Renal pelvis (tissue), 4 donors: ENCODE data around the gene COPG1. TPM values are rescaled to one million over a fixed set of nuclear protein-coding genes. Genes with fewer than 3 reads are reported as not detected.
"Not testable (repeated sequence)": the region's sequence is repeated elsewhere in the genome, so short reads cannot be mapped to it uniquely, and the experiment has no call there.

ENCODE experiments used
- DNase-seq: peaks from one replicate; pipeline ENCODE4 v3.0.0-alpha.2; 2013
- polyA plus RNA-seq, 3 donors: library from polyadenylated mRNA; unstranded; fragments of 120-200 nt; gene quantifications; one replicate each; pipeline ENCODE4 v1.2.1, GENCODE V29; 2013; ENCODE audit not compliant: insufficient read length in 3 of 3

The COPG1 gene
- polyA plus RNA-seq, 3 donors, result 158 to 174 (median 168) TPM

DNA sequence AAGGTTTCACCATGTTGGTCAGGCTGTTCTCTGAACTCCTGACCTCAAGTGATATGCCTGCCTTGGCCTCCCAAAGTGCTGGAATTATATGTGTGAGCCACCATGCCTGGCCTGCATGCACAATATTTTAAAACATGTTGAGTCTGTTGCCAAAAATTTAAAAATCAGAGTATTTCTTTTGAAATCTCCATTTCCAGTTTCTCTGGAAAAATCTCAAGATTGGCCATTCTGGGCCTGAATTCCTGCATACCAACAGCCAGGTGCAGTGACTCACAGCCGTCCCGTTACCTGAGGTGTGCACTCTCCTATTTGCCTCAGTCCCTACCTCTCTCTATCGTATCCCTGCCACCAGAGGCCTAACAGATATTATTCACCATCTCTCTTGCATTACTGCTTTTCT lies 15.0 kb upstream of the COPG1 start:
- no peak for DNase-seq

DNA sequence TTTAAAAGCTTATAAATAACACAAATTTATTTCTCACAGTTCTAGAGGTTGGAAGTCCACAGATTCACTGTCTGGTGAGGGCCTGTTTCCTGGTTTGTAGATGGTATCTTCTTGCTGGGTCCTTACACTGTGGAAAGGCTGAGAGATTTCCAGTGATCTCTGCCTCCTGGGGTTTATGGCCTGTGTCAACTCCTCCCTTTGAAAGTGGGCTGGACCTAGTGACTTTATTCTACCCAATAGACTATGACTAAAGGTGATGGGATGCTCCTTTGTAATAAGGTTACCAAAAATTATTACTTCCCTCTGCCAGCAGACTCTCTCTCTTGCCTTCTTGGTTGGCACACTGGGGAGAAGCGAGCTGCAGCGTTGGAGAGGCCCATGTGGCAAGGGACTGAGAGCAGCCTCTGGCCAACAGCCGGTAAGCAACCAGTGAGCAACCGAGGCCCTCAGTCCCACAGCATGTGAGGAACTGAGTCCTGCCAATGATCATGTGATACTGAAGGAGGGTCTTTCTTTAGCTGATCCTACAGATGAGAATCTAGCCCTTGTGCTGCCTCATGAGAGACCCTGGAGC lies 14.0 kb upstream of the COPG1 start:
- no peak for DNase-seq

DNA sequence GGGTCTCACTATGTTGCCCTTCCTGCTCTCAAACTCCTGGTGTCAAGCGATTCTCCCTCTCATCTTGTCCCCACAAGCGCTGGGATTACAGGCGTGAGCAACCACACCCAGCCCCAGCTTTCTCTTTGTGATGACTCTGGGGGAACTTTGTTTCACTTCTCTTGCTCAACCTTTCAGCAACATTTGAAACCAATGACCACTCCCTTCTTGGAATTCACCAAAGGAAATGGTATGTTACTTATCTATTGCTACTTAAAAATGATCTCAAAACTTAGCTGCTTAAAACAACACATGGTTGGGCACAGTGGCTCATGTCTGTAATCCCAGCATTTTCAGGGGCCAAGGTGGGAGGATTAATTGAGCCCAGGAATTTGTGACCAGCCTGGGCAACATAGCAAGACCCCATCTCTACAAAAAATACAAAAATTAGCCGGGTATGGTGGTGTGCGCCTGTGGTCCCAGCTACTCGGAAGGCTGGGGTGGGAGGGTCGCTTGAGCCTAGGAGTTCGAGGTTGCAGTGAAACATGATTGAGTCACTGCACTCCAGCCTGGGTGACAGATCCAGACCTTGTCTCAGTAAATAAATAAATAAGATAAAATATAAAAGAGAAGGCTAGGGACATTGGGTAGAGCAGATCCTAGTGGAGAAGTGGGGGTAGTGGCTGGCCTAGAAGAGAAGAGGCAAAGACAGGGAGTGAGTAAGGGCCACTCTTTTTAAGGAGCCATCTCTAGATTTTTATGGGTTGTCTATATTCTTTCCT lies 10.3 kb upstream of the COPG1 start:
- DNase-seq, result no peak

DNA sequence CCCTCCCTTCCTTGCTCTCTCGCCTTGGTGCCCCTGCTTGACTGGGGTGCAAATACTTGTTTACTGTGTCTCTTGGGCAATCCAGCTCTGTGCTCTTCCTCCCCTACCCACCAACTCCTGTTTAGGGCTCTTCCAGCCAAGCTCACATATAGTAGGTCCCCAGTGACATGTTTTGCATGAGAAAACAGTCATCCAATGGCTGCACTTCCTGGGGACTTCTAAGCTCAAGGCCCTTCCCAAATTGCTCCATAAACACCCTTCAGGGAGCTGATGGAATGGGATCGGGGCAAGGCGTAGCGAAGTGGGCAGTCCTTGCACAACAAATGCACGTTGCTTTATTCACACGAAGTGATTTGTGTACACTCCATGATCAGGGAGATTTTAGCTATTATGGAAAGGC lies 9.4 kb upstream of the COPG1 start:
- DNase-seq, result no peak

DNA sequence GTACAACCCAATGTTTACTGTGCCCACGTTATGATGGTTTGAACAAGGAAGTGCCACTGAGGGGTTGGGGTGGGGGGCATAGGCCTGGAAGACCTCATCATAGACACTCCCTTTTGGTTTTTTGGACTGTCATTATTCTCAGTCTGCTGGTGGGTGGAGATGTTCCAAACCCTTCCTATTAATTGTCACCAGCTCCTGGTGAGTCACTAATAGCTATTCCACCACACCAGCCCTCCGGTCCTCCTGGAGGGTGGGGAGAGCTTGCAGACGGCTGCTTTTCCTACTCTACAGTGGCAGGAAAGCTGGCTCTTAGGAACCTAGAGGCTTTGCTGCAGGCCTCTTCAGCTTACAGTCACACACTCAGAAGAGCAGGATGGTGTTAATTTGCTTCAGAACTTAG lies 9.0 kb upstream of the COPG1 start:
- DNase-seq, result no peak

DNA sequence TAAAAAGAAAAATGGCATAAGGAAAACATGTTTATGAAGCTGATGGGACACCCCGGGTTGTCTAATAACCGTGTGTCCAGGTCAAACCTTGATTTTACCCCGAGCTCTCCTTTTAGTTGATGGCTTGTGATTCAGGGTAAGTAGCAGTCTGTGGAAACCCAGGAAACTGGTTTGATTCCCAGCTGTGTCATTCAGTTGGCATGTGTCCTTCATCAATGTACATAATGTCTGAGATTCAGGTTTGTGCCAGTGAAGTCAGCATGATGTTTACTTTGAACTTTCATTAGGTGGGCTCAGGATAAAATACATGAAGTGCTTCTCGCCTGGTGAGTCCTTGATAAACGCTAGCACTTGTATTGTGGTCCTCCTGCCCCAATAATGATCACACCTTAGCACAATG lies 4.3 kb upstream of the COPG1 start:
- no peak for DNase-seq

DNA sequence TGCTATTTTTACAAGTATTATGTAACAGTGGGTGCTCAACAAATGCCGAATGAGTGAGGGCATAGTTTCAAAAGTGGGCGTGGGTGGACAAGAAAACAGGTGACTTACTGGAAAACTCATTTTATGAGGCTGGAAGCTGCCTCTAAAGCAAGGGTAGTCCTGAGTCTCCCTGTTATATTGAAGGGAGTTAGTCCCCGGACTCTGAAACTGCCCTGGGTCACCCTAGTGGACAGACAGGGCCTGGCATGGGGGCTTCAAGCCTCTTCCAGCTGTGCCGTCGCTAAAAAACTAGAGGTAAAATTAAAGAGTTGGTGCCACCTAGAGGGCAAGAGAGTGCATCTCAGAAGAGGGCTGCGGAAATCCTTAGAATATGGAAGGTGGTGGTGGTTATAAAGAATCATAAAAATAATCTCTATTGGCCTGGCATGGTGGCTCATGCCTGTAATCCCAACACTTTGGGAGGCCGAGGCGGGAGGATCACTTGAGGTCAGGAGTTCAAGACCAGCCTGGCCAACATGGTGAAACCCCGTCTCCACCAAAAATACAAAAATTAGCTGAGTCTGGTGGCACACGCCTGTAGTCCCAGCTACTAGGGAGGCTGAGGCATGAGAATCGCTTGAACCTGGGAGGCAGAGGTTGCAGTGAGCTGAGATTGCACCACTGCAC lies 3.6 kb upstream of the COPG1 start:
- DNase-seq, result peak; percentile 88

DNA sequence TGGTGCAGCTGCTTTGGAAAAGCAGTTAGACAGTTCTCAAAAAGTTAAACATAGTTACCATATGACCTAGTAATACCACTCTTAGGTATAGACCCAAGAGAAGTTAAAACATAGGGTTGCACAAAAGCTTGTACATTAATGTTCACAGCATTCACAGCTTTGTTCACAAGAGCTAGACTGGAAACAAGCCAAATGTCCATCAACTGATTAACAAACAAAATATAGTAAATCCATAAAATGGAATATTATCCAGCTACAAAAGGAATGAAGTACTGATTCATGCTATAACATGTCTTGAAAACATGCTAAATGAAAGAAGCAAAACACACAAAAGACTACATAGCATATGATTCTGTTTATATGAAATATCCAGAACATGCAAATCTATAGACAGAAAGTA lies 2.8 kb upstream of the COPG1 start:
- DNase-seq, result no peak

DNA sequence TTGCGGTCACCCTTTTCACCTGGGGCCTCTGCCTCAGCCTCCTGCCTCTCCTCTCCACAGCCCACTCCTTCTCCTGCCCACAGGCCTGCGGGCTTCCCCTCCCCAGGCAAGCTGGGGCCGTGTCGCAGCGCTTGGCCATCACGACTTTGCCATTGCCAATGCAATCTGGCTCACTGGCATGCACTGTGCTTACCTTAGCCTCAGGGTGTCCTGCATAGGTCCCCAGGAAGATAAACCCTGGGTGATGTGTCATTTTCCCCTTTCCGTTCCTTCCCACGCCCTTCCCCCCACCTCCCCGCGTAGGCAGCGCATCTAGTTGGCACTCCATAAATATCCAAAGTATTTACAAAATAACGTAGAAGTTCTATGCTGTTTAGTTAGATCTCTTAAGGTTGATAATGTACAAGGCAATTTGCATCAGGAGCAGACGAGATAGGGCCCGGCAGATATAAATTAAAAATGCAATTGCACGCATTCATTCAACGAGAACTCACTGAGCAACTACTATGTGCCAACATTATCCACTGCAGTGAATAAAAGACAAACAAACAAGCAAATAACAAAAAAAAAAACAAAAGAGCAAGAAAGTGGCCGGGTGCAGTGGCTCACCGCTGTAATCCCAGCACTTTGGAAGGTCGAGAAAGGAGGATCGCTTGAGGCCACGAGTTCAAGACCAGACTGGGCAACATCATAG lies 973 bp upstream of the COPG1 start:
- DNase-seq, result no peak

DNA sequence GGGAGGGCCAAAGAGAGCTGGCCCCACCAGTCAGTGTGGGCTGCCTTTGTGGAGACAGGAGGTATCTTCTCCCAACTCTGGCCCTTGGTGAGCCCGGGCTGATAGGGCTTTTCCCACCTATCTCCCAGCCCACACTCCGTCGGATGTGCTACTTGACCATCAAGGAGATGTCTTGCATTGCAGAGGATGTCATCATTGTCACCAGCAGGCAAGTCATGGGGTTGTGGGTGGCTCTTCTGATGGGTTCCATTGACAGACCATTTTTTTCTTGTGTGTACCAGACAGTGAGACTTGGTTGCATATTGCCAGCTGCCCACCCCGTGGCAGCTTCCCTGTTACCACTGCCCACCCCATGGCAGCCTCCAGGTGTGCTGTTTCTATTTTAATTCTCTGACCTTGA lies 3.3 kb downstream of the COPG1 start:
- DNase-seq, result no peak

DNA sequence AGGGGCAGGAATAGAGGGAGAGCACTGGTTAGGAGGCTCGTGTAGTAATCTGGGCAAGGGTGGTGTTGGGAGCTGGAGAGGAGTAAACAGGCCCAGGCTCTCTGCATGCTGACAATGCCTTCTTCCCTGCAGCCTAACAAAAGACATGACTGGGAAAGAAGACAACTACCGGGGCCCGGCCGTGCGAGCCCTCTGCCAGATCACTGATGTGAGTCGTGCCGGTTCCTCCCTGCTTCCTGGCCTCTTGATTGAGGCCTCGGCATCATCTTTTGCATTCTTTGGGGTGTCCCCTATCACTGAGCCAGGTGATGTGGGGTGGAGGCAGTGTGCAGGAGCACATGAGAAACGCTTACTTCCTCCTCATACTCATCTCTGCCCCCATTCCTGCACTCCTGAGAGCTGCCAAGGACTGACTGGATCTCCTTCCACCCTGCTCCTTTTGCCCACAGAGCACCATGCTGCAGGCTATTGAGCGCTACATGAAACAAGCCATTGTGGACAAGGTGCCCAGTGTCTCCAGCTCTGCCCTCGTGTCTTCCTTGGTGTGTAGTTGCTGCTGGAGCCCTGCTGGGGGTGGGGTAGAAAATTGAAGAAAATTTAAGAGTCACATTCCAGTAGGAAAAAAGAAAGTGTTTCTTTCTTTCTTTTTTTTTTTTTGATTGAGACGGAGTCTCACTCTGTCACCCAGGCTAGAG lies 5.3 kb downstream of the COPG1 start:
- no peak for DNase-seq

DNA sequence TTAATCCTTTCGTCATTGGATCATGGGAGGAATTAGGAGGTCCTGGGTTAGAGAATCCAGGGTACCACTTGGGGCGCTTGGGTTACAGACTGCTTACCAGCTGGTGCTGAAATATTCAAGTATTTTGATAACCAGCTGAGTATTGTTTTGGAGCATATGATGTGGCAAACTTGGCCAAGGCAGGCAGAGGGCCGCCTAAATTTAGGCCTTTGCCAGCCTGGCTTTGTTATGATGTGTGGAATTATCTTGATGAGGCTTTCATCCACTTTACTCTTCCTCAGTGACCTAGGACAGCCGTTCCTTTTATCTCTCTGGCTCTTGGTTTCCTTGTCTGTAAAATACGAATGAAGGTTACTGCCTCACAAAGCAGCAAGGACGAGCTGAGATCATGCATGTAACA lies 6.9 kb downstream of the COPG1 start:
- no peak for DNase-seq

DNA sequence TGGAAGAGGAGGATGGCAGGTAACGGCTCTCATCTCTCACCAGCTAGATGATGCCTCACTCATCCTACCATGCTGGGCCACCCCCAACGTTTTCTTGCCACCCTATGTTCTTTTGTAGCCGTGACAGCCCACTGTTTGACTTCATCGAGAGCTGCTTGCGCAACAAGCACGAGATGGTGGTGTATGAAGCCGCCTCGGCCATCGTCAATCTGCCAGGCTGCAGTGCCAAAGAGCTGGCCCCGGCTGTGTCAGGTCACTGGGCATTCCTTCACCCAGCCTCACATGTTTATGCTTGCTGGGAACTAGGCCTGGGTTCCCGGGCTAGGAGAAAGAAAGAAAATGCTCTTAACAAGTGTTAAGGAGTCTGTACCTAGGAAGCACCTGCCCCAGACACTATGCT lies 8.2 kb downstream of the COPG1 start:
- no peak for DNase-seq

DNA sequence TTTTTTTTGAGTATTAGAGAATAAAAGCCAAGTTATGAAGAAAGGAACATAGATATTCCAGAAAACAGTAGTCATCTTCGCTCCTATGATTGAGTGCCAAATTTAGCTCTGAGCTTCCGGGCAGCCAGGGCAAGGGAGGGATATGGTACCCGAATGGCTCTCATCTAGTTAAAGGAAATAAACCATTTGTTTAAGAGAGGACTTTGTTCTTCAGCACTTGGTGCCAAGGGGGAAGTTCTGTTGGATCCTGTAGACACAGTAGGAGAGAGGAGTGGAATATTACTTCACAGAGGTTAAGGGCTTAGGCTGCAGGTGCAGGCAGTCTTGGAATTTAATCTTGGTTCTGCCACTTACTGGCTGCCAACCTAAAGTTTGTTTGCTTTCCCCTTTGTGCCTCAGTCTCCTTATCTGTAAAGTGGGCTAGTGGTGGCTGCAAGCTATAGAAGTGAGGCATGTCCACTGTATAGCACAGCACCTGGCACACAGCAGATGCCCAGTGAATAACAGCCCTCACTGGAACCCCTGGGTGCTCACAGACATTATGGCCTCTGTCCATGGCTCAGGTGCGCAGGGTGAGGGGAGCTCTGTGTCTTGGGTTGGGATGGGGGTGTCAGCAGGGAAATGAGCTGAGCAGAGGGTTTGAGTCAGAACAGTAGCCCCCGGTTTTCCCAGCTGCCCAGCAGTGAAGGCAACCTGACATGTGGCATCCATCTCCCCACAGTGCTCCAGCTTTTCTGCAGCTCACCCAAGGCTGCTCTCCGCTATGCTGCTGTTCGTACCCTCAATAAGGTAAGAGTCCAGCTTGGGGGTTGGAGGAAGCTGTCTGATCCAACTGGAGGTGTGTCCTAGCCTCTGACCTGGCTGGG lies 10.4 kb downstream of the COPG1 start:
- DNase-seq, result no peak

DNA sequence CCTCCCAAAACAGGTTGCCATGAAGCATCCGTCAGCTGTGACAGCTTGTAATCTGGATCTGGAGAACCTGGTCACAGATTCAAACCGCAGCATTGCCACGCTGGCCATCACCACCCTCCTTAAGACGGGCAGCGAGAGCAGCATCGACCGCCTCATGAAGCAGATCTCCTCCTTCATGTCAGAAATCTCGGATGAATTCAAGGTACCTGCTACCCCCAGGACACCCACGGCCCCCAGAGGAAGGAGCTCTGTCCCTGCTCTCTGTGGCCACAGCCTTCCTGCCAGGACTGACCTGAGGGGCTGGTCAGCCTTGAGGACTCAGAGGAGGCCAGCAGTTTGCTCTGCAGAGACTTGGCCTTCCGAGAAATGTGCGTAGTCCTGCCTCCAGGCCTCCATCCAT lies 11.2 kb downstream of the COPG1 start:
- DNase-seq, result no peak

DNA sequence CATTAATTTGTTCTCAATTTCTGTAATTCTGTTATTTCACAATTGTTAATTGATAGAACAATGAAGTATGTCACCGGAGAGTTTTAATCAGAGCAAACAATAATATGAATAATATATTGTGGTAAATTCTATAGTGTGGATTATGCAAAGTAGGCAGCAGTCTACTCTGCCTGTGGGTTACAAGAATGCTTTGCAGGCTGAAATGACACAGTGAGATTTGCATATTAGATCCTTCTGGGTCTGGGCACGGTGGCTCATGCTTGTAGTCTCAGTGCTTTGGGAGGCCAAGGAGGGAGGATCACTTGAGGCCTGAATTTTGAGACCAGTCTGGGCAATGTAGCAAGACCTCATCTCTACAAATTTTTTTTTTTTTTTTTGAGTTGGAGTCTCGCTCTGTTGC lies 12.5 kb downstream of the COPG1 start:
- no peak for DNase-seq

DNA sequence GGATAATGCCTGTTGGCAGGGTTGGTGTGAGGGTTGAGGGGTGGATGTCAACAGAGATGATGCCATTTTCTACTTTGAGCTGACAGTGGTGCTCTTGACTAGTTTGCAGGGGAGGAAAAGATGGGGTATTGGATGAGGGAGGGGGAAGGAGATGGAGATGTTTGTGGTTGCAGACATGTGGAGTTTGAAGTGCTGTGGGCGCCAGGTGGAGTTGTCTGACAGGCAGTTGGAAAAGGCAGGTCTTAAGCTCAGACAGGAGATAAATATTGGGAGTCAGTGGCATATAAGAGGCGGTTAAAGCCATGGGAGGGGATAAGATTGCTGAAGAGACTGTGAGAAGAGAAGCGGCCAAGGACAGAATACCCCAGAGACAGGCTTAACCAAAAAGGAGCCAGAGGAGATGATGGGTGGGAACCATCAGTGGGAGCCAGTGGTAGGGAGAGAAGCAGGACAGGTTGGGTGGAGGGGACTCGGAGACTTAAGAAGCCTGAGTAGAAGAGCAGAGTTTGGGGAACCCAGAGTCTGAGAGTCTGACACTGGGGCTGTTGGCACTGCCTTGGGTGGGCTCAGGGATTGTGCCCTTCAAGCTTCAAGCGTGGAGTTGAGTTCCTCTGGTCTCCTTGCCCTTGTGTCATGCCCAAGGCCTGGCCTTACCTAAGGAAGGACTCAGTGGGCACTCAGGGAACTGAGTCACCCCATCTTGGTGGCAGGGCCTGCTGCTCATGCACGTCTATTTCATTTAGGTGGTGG lies 13.9 kb downstream of the COPG1 start:
- no peak for DNase-seq

DNA sequence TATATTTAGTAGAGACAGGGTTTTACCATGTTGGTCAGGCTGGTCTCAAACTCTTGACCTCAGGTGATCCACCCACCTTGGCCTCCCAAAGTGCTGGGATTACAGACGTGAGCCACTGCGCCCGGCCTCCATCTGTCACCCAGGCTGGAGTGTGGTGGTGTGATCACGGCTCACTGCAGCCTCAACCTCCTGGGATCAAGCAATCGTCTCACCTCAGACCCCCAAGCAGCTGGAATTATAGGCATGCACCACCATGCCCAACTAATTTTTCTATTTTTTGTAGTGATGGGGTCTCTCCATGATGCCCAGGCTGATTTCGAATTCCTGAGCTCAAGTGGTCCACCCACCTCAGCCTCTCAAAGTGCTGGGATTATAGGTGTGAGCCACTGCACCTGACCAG lies 15.6 kb downstream of the COPG1 start:
- DNase-seq, result not testable (repeated sequence)

DNA sequence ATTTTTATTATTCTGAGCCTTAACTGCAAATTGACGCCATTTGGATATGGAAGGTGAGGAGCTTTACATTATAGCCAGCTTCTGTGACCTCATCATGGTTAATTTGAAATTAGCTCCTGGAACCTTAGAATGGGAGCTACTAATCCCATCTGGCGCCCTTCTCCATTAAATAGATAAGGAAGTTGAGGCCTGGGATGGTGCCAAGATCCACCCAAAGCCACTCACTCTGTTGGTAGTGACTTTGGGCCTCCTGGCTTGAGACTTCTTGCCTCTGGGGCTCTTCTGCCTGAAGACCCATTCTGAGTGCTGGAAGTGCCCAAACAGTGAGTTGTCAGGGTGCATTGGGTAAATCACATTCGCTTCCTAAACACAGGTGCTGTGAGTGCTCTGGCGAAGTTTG lies 17.2 kb downstream of the COPG1 start:
- no peak for DNase-seq

DNA sequence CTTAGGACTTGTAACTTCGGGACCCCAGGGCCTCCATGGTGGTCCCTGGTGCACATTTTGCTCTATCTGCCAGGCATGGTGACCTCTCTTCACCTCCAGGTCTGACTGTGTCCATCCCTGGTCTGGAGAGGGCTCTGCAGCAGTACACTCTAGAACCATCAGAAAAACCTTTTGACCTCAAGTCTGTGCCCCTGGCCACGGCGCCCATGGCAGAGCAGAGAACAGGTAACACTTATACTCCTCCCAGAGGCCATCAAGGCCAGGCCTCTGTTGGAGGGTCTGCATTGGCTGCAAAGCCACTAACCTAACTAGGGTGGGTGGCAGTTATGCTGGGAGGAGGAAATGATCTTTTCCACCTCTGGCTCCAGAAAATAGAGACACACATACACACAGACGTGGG lies 19.0 kb downstream of the COPG1 start:
- DNase-seq, result no peak

DNA sequence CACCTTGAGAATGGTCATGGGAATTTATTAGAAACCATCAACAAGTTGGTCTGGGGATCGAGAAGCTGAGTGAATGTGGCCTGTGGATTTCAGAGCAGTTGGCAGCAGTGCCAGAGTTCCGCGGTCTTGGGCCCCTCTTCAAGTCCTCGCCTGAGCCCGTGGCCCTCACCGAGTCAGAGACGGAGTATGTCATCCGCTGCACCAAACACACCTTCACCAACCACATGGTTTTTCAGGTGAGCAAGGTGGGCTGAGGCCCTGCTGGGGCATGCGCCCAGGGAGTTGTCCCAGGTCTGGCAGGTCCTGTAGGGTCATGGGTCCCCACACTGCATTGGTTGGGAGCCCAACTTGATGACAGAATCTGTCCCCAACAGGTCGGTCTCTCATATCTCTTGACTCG lies 22.3 kb downstream of the COPG1 start:
- no peak for DNase-seq
